Stomach (tissue), 4 donors: ENCODE data around the gene ITGAL.

Source experiments
- POLR2A ChIP-seq, 4 donors: fragments of 450-650 bp; IDR thresholded peaks; one replicate each; pipeline ENCODE4 v1.6.1; 2016; ENCODE audit warnings: antibody characterized with exemption in 4 of 4, control low read depth in 2 of 4, mild to moderate bottlenecking in 1 of 4, moderate library complexity in 1 of 4
- POLR2AphosphoS5 ChIP-seq, 3 donors: sonication (generic); formaldehyde crosslinking; IDR thresholded peaks; one replicate each; pipeline ENCODE4 v1.6.1; 2016; ENCODE audit warnings: antibody characterized with exemption in 3 of 3
- TF ChIP-seq, protein P1 (sequence below), 7 experiments: fragments of 450-650 bp in 4 of 7; fragments of 200-600 bp in 3 of 7; sonication (generic) in 3 of 7; IDR thresholded peaks; one replicate each; pipeline ENCODE4 v1.5.1; 2016 to 2019; ENCODE audit warnings: antibody characterized with exemption in 7 of 7, control low read depth in 2 of 7, mild to moderate bottlenecking in 1 of 7

DNA sequence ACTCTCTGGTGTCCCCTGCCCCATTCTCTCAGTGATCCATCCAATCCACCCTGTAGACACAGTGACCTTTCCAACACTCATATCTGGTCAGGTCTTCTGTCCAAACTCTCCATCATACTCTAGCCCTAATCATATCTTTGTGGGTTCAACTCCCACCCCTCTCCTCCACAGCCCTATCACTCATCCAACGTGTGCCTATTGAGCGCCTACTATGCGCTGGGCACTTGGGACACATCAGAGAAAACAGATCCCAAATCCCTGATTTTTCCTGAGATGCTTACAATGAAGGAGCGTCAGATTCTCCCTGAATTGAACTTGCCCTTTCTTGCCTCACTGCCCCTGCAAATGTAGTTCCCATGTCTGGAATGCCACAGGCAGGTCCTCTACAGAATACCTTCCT is 44.5 kb upstream of the ITGAL start:
- TF ChIP-seq, protein P1, sequence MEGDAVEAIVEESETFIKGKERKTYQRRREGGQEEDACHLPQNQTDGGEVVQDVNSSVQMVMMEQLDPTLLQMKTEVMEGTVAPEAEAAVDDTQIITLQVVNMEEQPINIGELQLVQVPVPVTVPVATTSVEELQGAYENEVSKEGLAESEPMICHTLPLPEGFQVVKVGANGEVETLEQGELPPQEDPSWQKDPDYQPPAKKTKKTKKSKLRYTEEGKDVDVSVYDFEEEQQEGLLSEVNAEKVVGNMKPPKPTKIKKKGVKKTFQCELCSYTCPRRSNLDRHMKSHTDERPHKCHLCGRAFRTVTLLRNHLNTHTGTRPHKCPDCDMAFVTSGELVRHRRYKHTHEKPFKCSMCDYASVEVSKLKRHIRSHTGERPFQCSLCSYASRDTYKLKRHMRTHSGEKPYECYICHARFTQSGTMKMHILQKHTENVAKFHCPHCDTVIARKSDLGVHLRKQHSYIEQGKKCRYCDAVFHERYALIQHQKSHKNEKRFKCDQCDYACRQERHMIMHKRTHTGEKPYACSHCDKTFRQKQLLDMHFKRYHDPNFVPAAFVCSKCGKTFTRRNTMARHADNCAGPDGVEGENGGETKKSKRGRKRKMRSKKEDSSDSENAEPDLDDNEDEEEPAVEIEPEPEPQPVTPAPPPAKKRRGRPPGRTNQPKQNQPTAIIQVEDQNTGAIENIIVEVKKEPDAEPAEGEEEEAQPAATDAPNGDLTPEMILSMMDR (IDR thresholded peaks at IDR 0.05) = no peak
- TF ChIP-seq POLR2A (IDR thresholded peaks at IDR 0.05) (no peak), POLR2AphosphoS5 (IDR thresholded peaks at IDR 0.05) (no peak)
